Spinal cord (tissue), 10 donors: ENCODE data around the gene NPM1. TPM values are rescaled to one million over a fixed set of nuclear protein-coding genes. Genes with fewer than 3 reads are reported as not detected.
"Not testable (repeated sequence)": the region's sequence is repeated elsewhere in the genome, so short reads cannot be mapped to it uniquely, and the experiment has no call there.

Source experiments
- DNase-seq, 6 donors: peaks; one replicate each; pipeline versions ENCODE4 v3.0.0 to v3.0.0-alpha.2; 2013 to 2015; ENCODE audit warnings: low spot score in 6 of 6, low read depth in 4 of 6
- H3K27ac ChIP-seq: one replicate; pipeline ENCODE4 v1.5.1; 2013; ENCODE audit warnings: low read depth, low read length, control low read depth
- H3K27me3 ChIP-seq: one replicate; pipeline ENCODE4 v1.6.1; 2013; ENCODE audit warnings: low read length; ENCODE audit not compliant: control insufficient read depth, insufficient read depth
- H3K36me3 ChIP-seq: one replicate; pipeline ENCODE4 v1.6.1; 2013; ENCODE audit warnings: low read length; ENCODE audit not compliant: control insufficient read depth, insufficient read depth
- H3K4me1 ChIP-seq: one replicate; pipeline ENCODE4 v1.6.1; 2013; ENCODE audit warnings: low read length; ENCODE audit not compliant: control insufficient read depth, insufficient read depth
- H3K4me3 ChIP-seq: one replicate; pipeline ENCODE4 v1.5.1; 2013; ENCODE audit warnings: low read depth, low read length, control low read depth
- H3K9me3 ChIP-seq: one replicate; pipeline ENCODE4 v1.6.1; 2013; ENCODE audit warnings: low read length; ENCODE audit not compliant: control insufficient read depth, insufficient read depth
- WGBS: methylation state at CpG from one replicate; pipeline ENCODE4 v1.1.5; 2013; ENCODE audit warnings: missing lambda C conversion rate; ENCODE audit not compliant: insufficient coverage; 5-methylcytosine and 5-hydroxymethylcytosine counted together
- polyA plus RNA-seq, 2 donors: library from polyadenylated mRNA; unstranded; fragments of 120-200 nt; gene quantifications; one replicate each; pipeline ENCODE4 v1.2.1, GENCODE V29; 2013; ENCODE audit not compliant: insufficient read length in 2 of 2
- total RNA-seq, 2 donors: library from RNA; depleted of rRNA in 1 of 2; stranded (reverse); fragments of 120-200 nt in 1 of 2; fragments of >200 nt in 1 of 2; gene quantifications; one replicate each; pipeline versions ENCODE4 v1.2.3 to v1.2.4, GENCODE V29; 2013 to 2014
- donor health status: healthy.

The NPM1 gene
- total and polyA plus RNA-seq, 4 donors = 547 to 1,593 (median 729) TPM

DNA sequence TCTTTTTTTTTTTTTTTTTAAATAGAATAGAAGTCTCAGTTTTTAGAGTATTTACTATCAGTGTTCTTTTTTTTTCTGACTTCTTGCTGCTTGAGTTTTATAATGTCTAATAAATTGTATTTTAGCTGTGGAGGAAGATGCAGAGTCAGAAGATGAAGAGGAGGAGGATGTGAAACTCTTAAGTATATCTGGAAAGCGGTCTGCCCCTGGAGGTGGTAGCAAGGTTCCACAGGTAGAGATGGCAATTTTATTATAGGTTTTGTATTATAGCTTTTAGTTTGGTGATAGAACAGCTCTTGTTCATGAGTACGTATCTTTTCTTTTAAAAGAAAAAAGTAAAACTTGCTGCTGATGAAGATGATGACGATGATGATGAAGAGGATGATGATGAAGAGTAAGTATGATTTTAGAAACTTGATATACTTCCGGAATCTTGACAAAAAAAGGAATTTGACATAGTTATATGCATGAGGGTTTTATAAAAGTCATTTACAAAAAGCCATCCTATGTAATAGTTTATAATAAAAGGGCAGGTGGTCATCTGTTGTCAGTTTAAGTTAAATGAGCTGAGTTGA is 5.0 kb downstream of the NPM1 start:
- 100% methylated on average over 1 of the region's 4 CpGs for WGBS
- H3K4me1 ChIP-seq = peaks cover 11% of the 10 kb centered on the region
- H3K4me3 ChIP-seq = no peak overlapping the region
- H3K9me3 ChIP-seq = no peaks in the 10 kb centered on the region
- peaks cover 44% of the 10 kb centered on the region for H3K36me3 ChIP-seq
- no peak overlapping the region for H3K27ac ChIP-seq
- no peak for DNase-seq
- H3K27me3 ChIP-seq = no peaks in the 10 kb centered on the region

DNA sequence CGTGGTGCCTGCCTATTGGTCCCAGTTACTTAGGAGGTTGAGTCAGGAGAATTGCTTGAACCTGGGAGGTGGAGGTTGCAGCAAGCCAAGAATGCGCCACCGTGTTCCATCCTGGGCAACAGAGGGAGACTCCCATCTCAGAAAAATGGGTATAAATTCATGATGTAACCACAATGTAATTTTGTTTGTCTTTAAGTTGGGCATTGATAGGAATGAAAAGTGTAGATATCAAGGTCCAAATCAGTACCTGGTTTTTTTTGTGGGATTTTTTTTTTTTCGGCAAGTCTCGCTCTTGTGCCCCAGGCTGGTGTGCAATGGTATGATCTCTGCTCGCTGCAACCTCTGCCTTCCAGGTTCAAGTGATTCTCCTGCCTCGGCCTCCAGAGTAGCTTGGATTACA is 7.4 kb downstream of the NPM1 start:
- no peak for DNase-seq
- Histone ChIP-seq H3K27ac (no peak overlapping the region), H3K27me3 (no peaks in the 10 kb centered on the region), H3K9me3 (no peaks in the 10 kb centered on the region), H3K36me3 (peaks cover 57% of the 10 kb centered on the region), H3K4me3 (no peak overlapping the region), H3K4me1 (peaks cover 7% of the 10 kb centered on the region)
- WGBS = 95% methylated on average over 5 of the region's 7 CpGs

DNA sequence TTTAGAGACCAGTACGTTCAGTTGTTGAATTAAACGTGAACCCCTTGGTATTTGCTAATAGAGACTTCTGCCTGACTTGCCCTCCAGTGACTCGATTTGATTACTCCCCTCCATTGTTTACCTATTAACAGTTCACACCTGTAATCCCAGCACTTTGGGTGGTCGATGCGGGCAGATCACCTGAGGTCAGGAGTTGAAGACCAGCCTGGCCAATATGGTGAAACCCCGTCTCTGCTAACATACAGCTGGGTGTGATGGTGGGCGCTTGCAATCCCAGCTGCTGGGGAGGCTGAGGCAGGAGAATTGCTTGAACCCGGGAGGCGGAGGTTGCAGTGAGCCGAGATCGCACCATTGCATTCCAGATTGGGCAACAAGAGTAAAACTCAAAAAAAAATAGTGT is 8.9 kb downstream of the NPM1 start:
- not testable (repeated sequence) for H3K4me1 ChIP-seq, H3K27me3 ChIP-seq, H3K9me3 ChIP-seq, H3K4me3 ChIP-seq, DNase-seq, H3K27ac ChIP-seq
- H3K36me3 ChIP-seq = peaks cover 68% of the 10 kb centered on the region
- WGBS = 95% methylated on average over 3 of the region's 11 CpGs

DNA sequence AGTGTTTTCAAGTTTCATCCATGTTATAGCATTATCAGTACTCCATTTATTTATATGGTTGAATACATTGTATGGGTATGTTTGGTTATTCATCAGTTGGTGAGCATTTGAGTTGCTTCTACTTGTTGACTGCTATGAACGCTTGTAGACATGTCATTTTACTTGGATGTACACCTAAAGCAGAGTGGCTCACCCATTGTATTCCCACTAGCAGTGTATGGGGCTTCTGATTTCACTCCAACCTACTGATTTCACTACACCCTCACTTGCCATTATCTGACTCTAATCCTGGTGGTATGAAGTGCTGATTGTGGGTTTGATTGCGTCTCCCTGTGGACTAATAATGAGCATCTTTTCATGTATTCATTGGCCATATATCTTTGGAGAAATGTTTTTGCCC is 9.5 kb downstream of the NPM1 start:
- Histone ChIP-seq H3K4me1 (peaks cover under 1% of the 10 kb centered on the region), H3K36me3 (peaks cover 66% of the 10 kb centered on the region), H3K9me3 (no peaks in the 10 kb centered on the region), H3K27ac (no peak overlapping the region), H3K4me3 (no peak overlapping the region), H3K27me3 (no peaks in the 10 kb centered on the region)
- 83% methylated on average over 1 of the region's 2 CpGs for WGBS
- no peak for DNase-seq

DNA sequence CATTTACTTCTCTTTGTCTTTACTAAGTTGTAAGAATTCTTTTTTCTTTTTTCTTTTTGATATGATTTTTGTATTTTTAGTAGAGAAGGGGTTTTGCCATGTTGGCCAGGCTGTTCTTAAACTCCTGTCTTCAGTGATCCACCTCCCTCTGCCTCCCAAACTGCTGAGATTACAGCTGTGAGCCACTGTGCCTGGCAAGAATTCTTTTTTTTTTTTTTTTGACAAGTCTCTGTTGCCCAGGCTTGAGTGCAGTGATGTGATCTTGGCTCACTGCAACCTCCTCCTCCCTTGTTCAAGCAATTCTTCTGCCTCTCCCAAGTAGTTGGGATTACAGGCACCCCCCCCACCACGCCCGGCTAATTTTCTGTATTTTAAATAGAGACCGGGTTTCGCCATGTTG is 9.9 kb downstream of the NPM1 start:
- H3K4me1 ChIP-seq = no peaks in the 10 kb centered on the region
- H3K27me3 ChIP-seq = no peaks in the 10 kb centered on the region
- WGBS = 98% methylated on average over 4 of the region's 4 CpGs
- no peak for DNase-seq
- peaks cover 64% of the 10 kb centered on the region for H3K36me3 ChIP-seq
- no peak overlapping the region for H3K4me3 ChIP-seq
- H3K9me3 ChIP-seq = no peaks in the 10 kb centered on the region
- no peak overlapping the region for H3K27ac ChIP-seq

DNA sequence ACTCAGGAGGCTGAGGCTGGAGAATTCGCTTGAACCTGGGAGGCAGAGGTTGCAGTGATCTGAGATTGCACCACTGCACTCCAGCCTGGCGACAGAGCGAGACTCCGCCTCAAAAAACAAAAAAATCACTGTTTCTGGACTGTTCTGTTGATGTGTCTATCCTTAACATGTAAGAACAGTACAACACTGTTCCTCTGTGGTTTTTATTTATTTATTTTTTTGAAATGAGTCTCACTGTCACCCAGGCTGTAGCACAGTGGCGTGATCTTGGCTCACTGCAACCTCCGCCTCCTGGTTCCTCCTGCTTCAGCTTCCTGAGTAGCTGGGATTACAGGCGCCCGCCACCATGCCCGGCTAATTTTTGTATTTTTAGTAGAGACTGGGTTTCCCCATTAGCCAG is 11.0 kb downstream of the NPM1 start:
- not testable (repeated sequence) for DNase-seq, H3K27me3 ChIP-seq, H3K4me1 ChIP-seq, H3K27ac ChIP-seq, H3K9me3 ChIP-seq, H3K4me3 ChIP-seq
- peaks cover 60% of the 10 kb centered on the region for H3K36me3 ChIP-seq
- 67% methylated on average over 3 of the region's 9 CpGs for WGBS

DNA sequence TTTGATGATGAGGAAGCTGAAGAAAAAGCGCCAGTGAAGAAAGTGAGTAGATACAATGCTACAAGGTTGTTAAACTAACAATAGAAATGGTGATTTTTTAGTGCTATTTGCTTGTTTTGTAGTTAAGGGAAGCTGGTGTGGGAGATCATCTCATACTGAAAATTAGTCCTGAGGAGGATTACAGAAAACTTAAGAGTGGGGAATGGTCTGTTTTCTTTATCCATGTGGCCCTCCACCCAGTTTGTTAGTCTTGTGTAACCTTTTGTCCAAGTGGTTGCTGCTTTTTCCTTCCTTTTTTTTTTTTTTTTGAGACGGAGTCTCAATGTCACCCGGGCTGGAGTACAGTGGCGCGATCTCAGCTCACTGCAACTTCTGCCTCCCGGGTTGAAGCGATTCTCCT is 12.5 kb downstream of the NPM1 start:
- Histone ChIP-seq H3K27ac (no peak overlapping the region), H3K36me3 (peaks cover 49% of the 10 kb centered on the region), H3K9me3 (no peaks in the 10 kb centered on the region), H3K4me3 (no peak overlapping the region), H3K27me3 (no peaks in the 10 kb centered on the region), H3K4me1 (no peaks in the 10 kb centered on the region)
- WGBS = 97% methylated on average over 6 of the region's 7 CpGs
- DNase-seq = no peak

DNA sequence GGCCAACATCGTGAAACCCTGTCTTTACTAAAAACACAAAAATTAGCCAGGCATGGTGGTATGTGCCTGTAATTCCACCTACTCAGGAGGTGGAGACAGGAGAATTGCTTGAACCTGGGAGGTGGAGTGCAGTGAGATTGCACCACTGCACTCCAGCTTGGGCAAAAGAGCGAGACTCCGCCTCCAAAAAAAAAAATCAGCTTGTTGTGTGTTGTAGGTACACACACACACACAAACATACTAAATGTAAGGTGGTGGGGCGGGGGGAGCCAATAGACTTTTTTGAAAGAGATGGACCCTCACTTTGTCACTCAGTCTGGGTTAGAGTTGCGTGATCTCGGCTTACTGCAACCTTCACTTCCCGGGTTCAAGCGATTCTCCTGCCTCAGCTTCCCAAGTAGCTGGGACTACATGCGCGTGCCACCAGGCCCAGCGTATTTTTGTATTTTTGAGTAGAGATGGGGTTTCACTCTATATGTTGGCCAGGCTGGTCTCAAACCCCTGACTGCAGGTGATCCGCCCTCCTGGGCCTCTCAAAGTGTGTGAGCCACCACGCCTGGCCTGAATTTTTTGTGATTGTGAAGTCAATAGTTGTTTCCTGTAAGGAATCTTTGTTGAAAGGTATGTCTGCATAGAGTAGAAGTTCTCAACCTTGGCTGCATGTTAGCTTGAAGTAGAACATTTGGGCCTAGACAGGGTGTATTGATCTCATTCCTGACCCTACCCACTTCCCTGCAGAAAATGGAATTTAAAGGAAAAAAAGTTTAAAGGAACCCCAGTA is 13.7 kb downstream of the NPM1 start:
- DNase-seq = no peak
- Histone ChIP-seq H3K36me3 (peaks cover 41% of the 10 kb centered on the region), H3K27me3 (no peaks in the 10 kb centered on the region), H3K4me1 (no peaks in the 10 kb centered on the region), H3K27ac (no peak overlapping the region), H3K9me3 (no peaks in the 10 kb centered on the region), H3K4me3 (no peak overlapping the region)
- WGBS = 97% methylated on average over 7 of the region's 13 CpGs

DNA sequence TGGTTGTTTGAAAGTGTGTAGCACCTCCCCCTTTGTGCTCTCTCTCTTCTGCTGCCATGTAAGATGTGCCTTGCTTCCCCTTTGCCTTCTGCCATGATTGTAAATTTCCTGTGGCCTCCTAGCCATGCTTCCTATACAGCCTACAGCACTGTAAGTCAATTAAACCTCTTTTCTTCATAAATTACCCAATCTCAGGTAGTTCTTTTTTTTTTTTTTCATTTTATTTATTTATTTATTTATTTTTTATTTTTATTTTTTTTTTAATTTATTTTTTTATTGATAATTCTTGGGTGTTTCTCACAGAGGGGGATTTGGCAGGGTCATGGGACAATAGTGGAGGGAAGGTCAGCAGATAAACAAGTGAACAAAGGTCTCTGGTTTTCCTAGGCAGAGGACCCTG is 15.1 kb downstream of the NPM1 start:
- H3K27me3 ChIP-seq, H3K27ac ChIP-seq, H3K4me1 ChIP-seq, DNase-seq, H3K9me3 ChIP-seq, H3K4me3 ChIP-seq: not testable (repeated sequence)
- H3K36me3 ChIP-seq = peaks cover 33% of the 10 kb centered on the region

DNA sequence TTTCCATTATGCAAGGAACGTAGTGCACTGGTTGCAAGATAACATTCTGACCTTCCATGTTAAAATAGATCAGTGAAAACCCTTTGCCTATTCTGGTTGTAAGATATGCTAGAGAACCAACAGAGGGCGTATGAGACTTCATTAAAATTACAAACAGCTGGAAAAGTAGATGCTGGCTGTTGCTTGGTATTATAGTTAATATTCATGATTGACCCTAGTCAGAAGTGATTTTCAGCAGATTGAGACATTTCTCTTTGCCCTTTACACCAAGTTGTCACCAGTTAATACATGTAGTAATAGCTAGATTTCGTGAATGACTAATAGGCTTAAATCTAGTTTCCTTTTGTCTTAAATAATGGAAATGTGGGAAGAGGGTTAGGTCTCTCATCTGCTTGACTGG is 18.0 kb downstream of the NPM1 start:
- H3K27ac ChIP-seq = no peak overlapping the region
- no CpG with 5 or more reads among the region's 3 CpGs for WGBS
- no peaks in the 10 kb centered on the region for H3K9me3 ChIP-seq
- H3K4me1 ChIP-seq = no peaks in the 10 kb centered on the region
- no peak overlapping the region for H3K4me3 ChIP-seq
- no peaks in the 10 kb centered on the region for H3K27me3 ChIP-seq
- DNase-seq = peak in 1 of 6 donors; percentile 53
- peaks cover 25% of the 10 kb centered on the region for H3K36me3 ChIP-seq
